Adipocyte (in vitro differentiated cells): Measurements from ENCODE around the gene PLA2G6.
A peak's percentile ranks its signal among the peaks of the same experiment; 100 is the strongest.

Experiments used
- DNase-seq: peaks from one replicate; pipeline ENCODE4 v3.0.0-alpha.2; 2015; ENCODE audit warnings: low read depth
- H3K27me3 ChIP-seq: replicated peaks from 2 replicates; pipeline ENCODE4 v1.7.0; 2013; ENCODE audit warnings: mild to moderate bottlenecking, low read length, moderate library complexity; ENCODE audit not compliant: control insufficient read depth, insufficient read depth
- H3K36me3 ChIP-seq: 2 replicates; pipeline ENCODE4 v1.7.0; 2013; ENCODE audit warnings: low read length, mild to moderate bottlenecking, moderate library complexity; ENCODE audit not compliant: control insufficient read depth, insufficient read depth, severe bottlenecking
- H3K4me1 ChIP-seq: 2 replicates; pipeline ENCODE4 v1.7.0; 2013; ENCODE audit warnings: mild to moderate bottlenecking, low read length, moderate library complexity; ENCODE audit not compliant: control insufficient read depth, insufficient read depth
- H3K4me3 ChIP-seq: 2 replicates; pipeline ENCODE4 v1.7.0; 2013; ENCODE audit warnings: mild to moderate bottlenecking, low read length, moderate library complexity
- H3K9ac ChIP-seq: 2 replicates; pipeline ENCODE4 v1.7.0; 2013; ENCODE audit warnings: mild to moderate bottlenecking, low read length, moderate library complexity
- H3K9me3 ChIP-seq: 2 replicates; pipeline ENCODE4 v1.7.0; 2013; ENCODE audit warnings: mild to moderate bottlenecking, low read length, moderate library complexity; ENCODE audit not compliant: control insufficient read depth

Gene PLA2G6

DNA sequence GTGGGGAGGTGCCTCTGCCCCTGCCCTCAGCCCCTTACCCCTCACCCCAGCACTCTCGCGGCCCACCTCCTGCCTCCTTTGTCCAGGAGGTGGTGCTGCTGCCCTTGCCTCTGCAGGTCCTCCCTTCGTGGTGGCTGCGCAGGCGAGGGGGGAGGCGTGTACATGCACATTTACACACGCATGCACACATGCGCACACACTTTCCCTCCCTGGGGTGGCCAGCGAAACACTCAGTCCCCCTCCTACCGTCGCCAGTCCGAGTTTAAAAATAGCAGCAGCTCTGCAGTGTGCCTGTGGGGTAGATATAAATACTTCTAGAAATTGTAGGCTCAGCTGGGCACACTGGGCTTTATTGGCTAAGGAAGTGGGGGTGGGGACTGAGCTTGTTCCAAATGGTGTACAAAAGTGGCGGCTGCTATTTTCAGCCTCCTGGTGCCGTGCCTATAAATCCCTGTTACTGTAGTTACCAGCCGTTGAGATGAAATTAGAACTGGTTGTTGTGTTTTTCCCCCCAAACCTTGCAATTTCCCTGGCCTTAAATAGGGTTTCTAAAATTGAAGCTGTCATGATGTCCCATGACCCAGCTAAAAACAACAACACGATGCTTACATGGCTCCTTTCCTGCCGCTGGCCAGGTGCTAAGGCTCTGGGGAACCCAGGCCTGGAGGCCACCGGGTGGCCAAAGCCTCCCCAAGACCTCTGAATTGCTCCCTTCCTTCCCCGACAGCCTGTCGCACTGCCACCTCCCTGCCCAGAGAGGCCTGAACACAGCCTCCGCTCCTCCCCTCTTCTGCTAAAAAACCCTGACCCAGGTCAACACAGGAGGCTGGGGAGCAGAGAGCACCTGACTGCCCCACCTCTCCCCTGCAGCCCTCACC lies 112.0 kb downstream of the PLA2G6 start:
- no peaks in the 10 kb centered on the region for H3K9me3 ChIP-seq
- H3K9ac ChIP-seq: no peak overlapping the region
- H3K4me1 ChIP-seq: peaks cover 17% of the 10 kb centered on the region
- DNase-seq: peak; percentile 24
- peaks cover 16% of the 10 kb centered on the region for H3K36me3 ChIP-seq
- H3K4me3 ChIP-seq: no peak overlapping the region
- no peaks in the 10 kb centered on the region for H3K27me3 ChIP-seq

DNA sequence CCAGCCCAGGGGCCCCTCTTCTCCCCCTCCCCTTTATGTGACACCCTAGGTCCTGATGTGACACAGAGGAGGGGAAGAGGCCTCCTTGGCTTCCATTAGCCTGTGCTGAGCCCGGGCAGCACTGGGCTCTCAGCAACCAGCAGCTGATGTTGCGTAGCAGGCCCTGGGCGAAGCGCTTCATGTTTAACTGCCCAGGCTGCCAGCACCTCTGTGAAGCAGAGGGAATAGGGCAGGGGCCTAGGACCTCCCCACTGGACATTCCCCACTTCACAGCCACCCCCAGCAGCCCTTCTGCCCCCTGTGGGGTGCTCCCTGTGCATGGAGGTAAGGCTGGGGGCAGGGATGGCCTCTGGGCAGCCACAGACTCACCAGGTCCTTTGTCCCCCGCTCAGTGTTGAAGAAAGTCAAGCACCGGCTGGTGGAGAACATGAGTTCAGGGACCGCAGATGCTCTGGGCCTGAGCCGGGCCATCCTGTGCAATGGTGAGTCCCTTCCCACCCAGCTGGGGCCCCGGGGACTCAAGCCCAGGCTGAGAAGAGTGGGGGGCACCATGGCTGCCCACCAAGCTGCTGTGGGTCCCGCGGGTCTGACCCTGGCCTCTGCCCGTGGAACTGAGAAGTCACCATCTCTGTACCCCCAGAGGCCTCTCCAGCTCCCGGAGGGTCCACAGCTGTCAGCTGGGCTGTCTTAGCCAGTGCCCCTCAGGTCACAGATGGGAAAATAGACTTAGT lies 112.8 kb downstream of the PLA2G6 start:
- no peak for DNase-seq
- peaks cover 17% of the 10 kb centered on the region for H3K4me1 ChIP-seq
- H3K36me3 ChIP-seq: peaks cover 16% of the 10 kb centered on the region
- H3K9me3 ChIP-seq: no peaks in the 10 kb centered on the region
- no peak overlapping the region for H3K4me3 ChIP-seq
- no peaks in the 10 kb centered on the region for H3K27me3 ChIP-seq
- H3K9ac ChIP-seq: no peak overlapping the region

DNA sequence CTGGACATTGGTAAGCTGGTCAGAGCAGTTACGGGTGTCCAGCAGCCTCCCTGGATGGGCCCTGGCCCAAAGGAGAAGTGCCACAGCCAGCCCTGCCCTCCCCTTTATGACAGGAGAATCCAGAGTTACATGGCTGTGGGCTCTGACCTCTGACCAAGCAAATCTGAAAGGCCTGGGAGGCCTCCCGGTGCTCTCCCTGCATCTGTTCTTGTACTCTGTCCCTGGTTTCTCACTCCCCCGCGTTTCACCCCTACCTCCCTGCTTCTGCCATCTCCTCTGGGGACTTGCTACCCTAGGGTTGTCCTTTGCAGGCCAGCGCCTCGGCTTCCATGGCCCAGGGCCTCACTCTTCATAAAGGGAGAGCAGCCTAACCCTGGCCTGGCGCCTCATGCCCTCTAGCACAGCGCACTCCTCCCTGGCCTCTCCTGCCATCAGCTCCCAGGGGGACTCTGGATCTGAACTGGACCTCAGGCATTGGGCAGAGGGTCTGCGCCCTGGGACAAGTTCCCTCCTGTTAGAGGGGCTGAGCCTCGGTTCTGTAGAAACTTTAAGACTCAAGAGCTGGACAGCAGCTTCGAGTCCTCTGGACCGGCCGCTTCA lies 113.8 kb downstream of the PLA2G6 start:
- Histone ChIP-seq H3K27me3 (no peaks in the 10 kb centered on the region), H3K9me3 (no peaks in the 10 kb centered on the region), H3K4me1 (peaks cover 18% of the 10 kb centered on the region), H3K9ac (peak overlapping the region; percentile 4), H3K4me3 (no peak overlapping the region), H3K36me3 (peaks cover 16% of the 10 kb centered on the region)
- DNase-seq: no peak

DNA sequence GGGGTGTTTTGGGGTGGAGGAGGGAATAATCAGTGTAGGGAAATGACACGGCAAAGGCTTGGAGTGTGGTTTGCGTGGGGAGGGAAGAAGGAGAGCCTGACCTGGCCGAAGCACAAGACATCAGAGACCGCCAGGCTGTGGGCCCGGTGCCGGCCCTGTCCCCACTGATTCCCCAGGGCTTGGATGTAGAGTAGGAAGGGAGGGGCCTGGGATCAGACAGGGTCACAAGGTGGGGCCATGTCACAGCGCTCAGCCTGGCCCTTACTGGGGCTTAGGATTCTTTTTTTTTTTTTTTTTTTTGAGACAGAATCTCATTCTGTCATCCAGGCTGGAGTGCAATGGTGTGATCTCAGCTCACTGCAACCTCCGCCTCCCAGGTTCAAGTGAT lies 114.6 kb downstream of the PLA2G6 start:
- H3K36me3 ChIP-seq: peaks cover 16% of the 10 kb centered on the region
- H3K9me3 ChIP-seq: no peaks in the 10 kb centered on the region
- H3K9ac ChIP-seq: no peak overlapping the region
- peaks cover 21% of the 10 kb centered on the region for H3K4me1 ChIP-seq
- no peaks in the 10 kb centered on the region for H3K27me3 ChIP-seq
- no peak for DNase-seq
- H3K4me3 ChIP-seq: no peak overlapping the region

DNA sequence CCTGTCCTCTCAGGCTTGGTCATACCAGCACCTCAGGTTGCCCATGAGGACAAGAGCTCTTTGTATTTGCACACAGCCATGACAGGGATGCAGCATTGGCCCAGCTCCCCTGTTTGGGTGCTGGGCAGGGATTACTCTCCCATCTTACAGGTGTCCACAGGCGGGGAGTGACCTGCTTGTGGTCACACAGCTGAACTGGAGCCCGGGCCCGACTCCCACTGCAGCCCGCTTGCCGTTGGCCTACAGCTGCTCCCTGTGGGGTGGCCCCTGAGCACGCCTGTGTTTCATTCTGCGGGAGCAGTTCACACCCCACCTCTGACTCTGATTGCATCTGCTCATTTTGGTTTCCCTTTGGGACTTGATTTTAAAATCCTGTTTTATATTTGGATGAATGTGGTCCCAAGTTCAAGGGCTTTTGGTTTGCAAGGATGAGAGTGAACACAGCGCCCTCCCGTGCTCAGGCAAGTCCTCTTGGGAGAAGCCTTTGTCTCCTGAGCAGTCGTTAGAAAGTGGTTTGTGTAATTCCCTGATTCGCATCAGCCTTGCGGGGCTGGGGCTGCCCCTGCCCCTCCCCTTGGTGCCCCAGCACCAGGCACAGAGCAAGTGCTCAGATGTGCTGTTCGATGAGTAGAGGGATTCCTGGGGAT lies 115.1 kb downstream of the PLA2G6 start:
- Histone ChIP-seq H3K9ac (no peak overlapping the region), H3K4me3 (no peak overlapping the region), H3K9me3 (no peaks in the 10 kb centered on the region), H3K36me3 (peaks cover 16% of the 10 kb centered on the region), H3K27me3 (no peaks in the 10 kb centered on the region), H3K4me1 (peaks cover 21% of the 10 kb centered on the region)
- no peak for DNase-seq

DNA sequence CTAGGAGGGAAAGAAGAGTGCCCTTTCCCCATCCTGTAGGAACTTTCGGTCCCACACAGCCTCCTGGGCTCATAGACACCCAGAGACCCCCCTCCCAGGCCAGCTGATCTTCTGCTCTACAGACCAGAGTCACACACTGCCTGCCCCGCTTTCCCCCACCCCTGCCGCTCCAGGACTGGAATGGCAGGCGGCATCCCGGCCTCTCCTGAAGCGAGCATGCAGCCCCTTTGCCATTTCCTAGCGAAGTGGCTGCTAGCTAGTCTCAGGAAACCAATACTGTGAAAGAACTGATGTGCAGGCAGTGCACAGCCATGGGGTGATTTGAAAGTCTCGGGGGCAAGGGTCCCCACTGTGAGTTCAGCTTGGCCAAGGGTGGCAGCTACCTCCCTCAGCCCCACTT lies 116.1 kb downstream of the PLA2G6 start:
- Histone ChIP-seq H3K4me1 (peaks cover 21% of the 10 kb centered on the region), H3K27me3 (no peaks in the 10 kb centered on the region), H3K9me3 (no peaks in the 10 kb centered on the region), H3K9ac (no peak overlapping the region), H3K4me3 (no peak overlapping the region), H3K36me3 (peaks cover 16% of the 10 kb centered on the region)
- no peak for DNase-seq

DNA sequence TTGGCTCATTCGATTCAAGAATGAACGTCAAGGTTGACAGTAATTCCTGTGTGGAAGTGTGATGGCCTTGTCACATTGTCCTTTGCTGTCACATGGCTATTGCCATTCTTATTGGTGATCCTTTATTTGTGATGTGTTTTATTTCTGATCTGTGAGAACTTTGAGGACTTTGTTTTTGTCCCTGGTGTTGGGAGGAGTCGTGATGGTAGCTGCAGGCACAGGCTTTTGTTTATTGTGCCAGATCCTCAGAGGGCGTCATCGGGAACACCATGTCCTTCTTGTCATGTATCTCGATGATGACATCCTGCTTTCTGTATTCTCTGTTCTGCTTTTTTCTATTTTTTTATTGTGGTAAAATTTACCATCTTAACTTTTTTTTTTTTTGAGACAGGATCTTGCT lies 118.8 kb downstream of the PLA2G6 start:
- Histone ChIP-seq H3K36me3 (peaks cover 16% of the 10 kb centered on the region), H3K9me3 (no peaks in the 10 kb centered on the region), H3K4me1 (peaks cover 14% of the 10 kb centered on the region), H3K9ac (no peak overlapping the region), H3K4me3 (no peak overlapping the region), H3K27me3 (no peaks in the 10 kb centered on the region)
- no peak for DNase-seq
